ENCODE results near the gene TNFSF8.

The TNFSF8 gene

GRCh38 chr9:114880291-114880745 lies 50.1 kb downstream of the TNFSF8 start:
- H3K27ac ChIP-seq (ENCODE audit: low read depth, low read length) = no peak overlapping the region
- no peaks in the 10 kb centered on the region for H3K79me1 ChIP-seq (ENCODE audit: low read length)
- H3K23ac ChIP-seq (ENCODE audit: low read length) = no peak overlapping the region
- H3K4me1 ChIP-seq (ENCODE audit: control insufficient read depth in 1 of 2, insufficient read depth in 2 of 2, low read length in 2 of 2) = no peaks in the 10 kb centered on the region
- WGBS (ENCODE audit: extremely low coverage, insufficient coverage, insufficient read length) = no CpG with 5 or more reads among the region's 1 CpG
- no peak overlapping the region for H3K9ac ChIP-seq (ENCODE audit: low read length)
- no peak overlapping the region for H2AFZ ChIP-seq (ENCODE audit: insufficient read depth, low read length, poor library complexity)
- DNase-seq = no peak
- H4K91ac ChIP-seq (ENCODE audit: low read depth, low read length) = no peak overlapping the region
- H3K4me2 ChIP-seq (ENCODE audit: low read length) = no peak overlapping the region
- H3K4me3 ChIP-seq (ENCODE audit: low read depth, low read length) = no peak overlapping the region
- peaks cover 0 to 3% of the 10 kb centered on the region in 2 experiments for H3K36me3 ChIP-seq (ENCODE audit: control insufficient read depth in 1 of 2, insufficient read depth in 2 of 2, low read length in 2 of 2)
- no peak overlapping the region for H2BK12ac ChIP-seq (ENCODE audit: low read length)
- H3K9me3 ChIP-seq (ENCODE audit: insufficient read depth, low read depth, low read length) = peaks cover 4% of the 10 kb centered on the region
- no peaks in the 10 kb centered on the region for H3K27me3 ChIP-seq (ENCODE audit: insufficient read depth, low read length)
- no peak overlapping the region for H2BK120ac ChIP-seq (ENCODE audit: insufficient read depth, low read length, poor library complexity)
- H3K14ac ChIP-seq (ENCODE audit: low read length) = no peak overlapping the region
- H3K79me2 ChIP-seq (ENCODE audit: control insufficient read depth, insufficient read depth, low read length, poor library complexity) = no peaks in the 10 kb centered on the region
- H2AK5ac ChIP-seq (ENCODE audit: low read length) = no peak overlapping the region
- no peak overlapping the region for H4K8ac ChIP-seq (ENCODE audit: low read depth, low read length)
- H4K12ac ChIP-seq (ENCODE audit: low read depth, low read length) = no peak overlapping the region
- no peak overlapping the region for H3K18ac ChIP-seq (ENCODE audit: low read length)
- no peak overlapping the region for H3K4ac ChIP-seq (ENCODE audit: low read depth, low read length)
- H2BK5ac ChIP-seq (ENCODE audit: low read depth, low read length, poor library complexity) = no peak overlapping the region

DNA sequence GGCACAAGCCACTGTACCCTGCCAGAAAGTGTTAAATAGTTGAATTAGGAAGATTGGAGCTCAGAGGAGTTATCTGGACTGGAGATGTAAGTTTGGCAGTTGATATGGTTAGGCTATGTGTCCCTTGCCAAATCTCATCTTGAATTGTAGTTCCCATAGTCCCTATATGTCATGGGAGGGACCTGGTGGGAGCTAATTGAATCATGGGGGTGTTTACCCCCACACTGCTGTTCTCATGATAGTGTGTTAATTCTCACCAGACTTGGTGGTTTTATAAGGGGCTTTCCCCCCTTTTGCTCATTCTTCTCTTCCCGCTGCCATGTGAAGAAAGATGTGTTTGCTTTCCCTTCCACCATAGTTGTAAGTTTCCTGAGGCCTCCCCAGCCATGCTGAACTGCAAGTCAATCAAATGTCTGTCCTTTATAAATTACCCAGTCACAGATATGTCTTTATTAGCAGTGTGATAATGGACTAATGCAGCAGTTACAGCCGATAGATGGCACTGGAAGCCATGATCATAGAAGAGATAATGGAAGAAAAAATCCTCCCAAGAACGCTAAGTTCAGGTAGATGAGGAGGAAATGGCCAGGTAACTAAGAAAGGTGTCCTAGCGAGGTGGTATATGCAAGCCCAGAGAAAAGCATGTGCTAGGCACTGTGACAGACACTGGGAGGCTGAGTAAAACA lies 51.4 kb downstream of the TNFSF8 start:
- no peaks in the 10 kb centered on the region for H3K79me1 ChIP-seq (ENCODE audit: low read length)
- H3K4me2 ChIP-seq (ENCODE audit: low read length) = no peak overlapping the region
- DNase-seq = no peak
- H3K4ac ChIP-seq (ENCODE audit: low read depth, low read length) = no peak overlapping the region
- H3K23ac ChIP-seq (ENCODE audit: low read length) = peak overlapping the region; percentile 92
- peaks cover 0 to 3% of the 10 kb centered on the region in 2 experiments for H3K36me3 ChIP-seq (ENCODE audit: control insufficient read depth in 1 of 2, insufficient read depth in 2 of 2, low read length in 2 of 2)
- H3K9me3 ChIP-seq (ENCODE audit: insufficient read depth, low read depth, low read length) = peaks cover 4% of the 10 kb centered on the region
- no peak overlapping the region for H2AK5ac ChIP-seq (ENCODE audit: low read length)
- no peaks in the 10 kb centered on the region for H3K4me1 ChIP-seq (ENCODE audit: control insufficient read depth in 1 of 2, insufficient read depth in 2 of 2, low read length in 2 of 2)
- H3K27ac ChIP-seq (ENCODE audit: low read depth, low read length) = no peak overlapping the region
- H2BK12ac ChIP-seq (ENCODE audit: low read length) = no peak overlapping the region
- no peak overlapping the region for H4K8ac ChIP-seq (ENCODE audit: low read depth, low read length)
- no peak overlapping the region for H3K14ac ChIP-seq (ENCODE audit: low read length)
- H3K9ac ChIP-seq (ENCODE audit: low read length) = no peak overlapping the region
- no peaks in the 10 kb centered on the region for H3K79me2 ChIP-seq (ENCODE audit: control insufficient read depth, insufficient read depth, low read length, poor library complexity)
- no peak overlapping the region for H2BK5ac ChIP-seq (ENCODE audit: low read depth, low read length, poor library complexity)
- H4K12ac ChIP-seq (ENCODE audit: low read depth, low read length) = no peak overlapping the region
- H3K27me3 ChIP-seq (ENCODE audit: insufficient read depth, low read length) = no peaks in the 10 kb centered on the region
- no peak overlapping the region for H3K4me3 ChIP-seq (ENCODE audit: low read depth, low read length)
- H2BK120ac ChIP-seq (ENCODE audit: insufficient read depth, low read length, poor library complexity) = no peak overlapping the region
- no peak overlapping the region for H3K18ac ChIP-seq (ENCODE audit: low read length)
- no peak overlapping the region for H2AFZ ChIP-seq (ENCODE audit: insufficient read depth, low read length, poor library complexity)
- H4K91ac ChIP-seq (ENCODE audit: low read depth, low read length) = no peak overlapping the region
- WGBS (ENCODE audit: extremely low coverage, insufficient coverage, insufficient read length) = no CpG with 5 or more reads among the region's 4 CpGs

DNA sequence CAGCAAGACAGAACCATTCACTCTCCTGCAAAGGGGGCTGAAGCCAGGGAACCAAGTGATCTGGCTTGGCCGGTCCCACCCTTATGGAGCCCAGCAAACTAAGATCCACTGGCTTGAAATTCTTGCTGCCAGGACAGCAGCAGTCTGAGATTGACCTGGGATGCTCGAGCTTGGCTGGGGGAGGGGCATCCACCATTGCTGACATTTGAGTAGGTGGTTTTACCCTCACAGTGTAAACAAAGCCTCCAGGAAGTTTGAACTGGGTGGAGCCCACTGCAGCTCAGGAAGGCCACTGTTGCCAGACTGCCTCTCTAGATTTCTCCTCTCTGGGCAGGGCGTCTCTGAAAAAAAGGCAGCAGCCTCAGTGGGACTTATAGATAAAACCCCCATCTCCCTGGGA lies 60.5 kb downstream of the TNFSF8 start:
- Histone ChIP-seq H2AK5ac (ENCODE audit: low read length) (no peak overlapping the region), H3K23ac (ENCODE audit: low read length) (no peak overlapping the region), H2AFZ (ENCODE audit: insufficient read depth, low read length, poor library complexity) (peak overlapping the region; percentile 58), H3K18ac (ENCODE audit: low read length) (no peak overlapping the region), H3K4me2 (ENCODE audit: low read length) (no peak overlapping the region), H3K27ac (ENCODE audit: low read depth, low read length) (no peak overlapping the region), H4K91ac (ENCODE audit: low read depth, low read length) (peak overlapping the region; percentile 67), H3K9me3 (ENCODE audit: insufficient read depth, low read depth, low read length) (no peaks in the 10 kb centered on the region), H3K14ac (ENCODE audit: low read length) (peak overlapping the region; percentile 68), H2BK120ac (ENCODE audit: insufficient read depth, low read length, poor library complexity) (peak overlapping the region; percentile 24), H2BK5ac (ENCODE audit: low read depth, low read length, poor library complexity) (no peak overlapping the region), H4K8ac (ENCODE audit: low read depth, low read length) (peak overlapping the region; percentile 82), H3K36me3 (ENCODE audit: control insufficient read depth in 1 of 2, insufficient read depth in 2 of 2, low read length in 2 of 2) (no peaks in the 10 kb centered on the region), H3K4ac (ENCODE audit: low read depth, low read length) (no peak overlapping the region), H3K79me2 (ENCODE audit: control insufficient read depth, insufficient read depth, low read length, poor library complexity) (peaks cover 2% of the 10 kb centered on the region), H3K4me3 (ENCODE audit: low read depth, low read length) (no peak overlapping the region), H3K79me1 (ENCODE audit: low read length) (peaks cover 3% of the 10 kb centered on the region), H4K12ac (ENCODE audit: low read depth, low read length) (peak overlapping the region; percentile 64), H3K27me3 (ENCODE audit: insufficient read depth, low read length) (no peaks in the 10 kb centered on the region), H2BK12ac (ENCODE audit: low read length) (peak overlapping the region; percentile 15), H3K9ac (ENCODE audit: low read length) (no peak overlapping the region), H3K4me1 (ENCODE audit: control insufficient read depth in 1 of 2, insufficient read depth in 2 of 2, low read length in 2 of 2) (peaks cover 0 to 6% of the 10 kb centered on the region in 2 experiments)
- no CpG with 5 or more reads among the region's 3 CpGs for WGBS (ENCODE audit: extremely low coverage, insufficient coverage, insufficient read length)
- no peak for DNase-seq

DNA sequence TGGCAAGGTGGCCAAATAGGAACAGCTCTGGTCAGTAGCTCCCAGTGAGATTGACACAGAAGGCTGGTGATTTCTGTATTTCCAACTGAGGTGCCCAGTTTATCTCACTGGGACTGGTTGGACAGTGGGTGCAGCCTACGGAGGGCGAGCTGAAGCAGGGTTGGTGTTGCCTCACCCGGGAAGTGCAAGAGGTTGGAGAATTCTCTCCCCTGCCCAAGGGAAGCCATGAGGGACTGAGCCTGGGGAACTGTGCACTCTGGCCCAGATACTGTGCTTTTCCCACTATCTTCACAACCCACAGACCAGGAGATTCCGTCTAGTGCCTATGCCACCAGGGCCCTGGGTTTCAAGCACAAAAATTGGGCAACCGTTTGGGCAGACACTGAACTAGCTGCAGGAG lies 61.0 kb downstream of the TNFSF8 start:
- no CpG with 5 or more reads among the region's 5 CpGs for WGBS (ENCODE audit: extremely low coverage, insufficient coverage, insufficient read length)
- Histone ChIP-seq H4K8ac (ENCODE audit: low read depth, low read length) (peak overlapping the region; percentile 62), H3K4me2 (ENCODE audit: low read length) (no peak overlapping the region), H3K79me1 (ENCODE audit: low read length) (peaks cover 3% of the 10 kb centered on the region), H4K91ac (ENCODE audit: low read depth, low read length) (no peak overlapping the region), H3K18ac (ENCODE audit: low read length) (peak overlapping the region; percentile 25), H3K36me3 (ENCODE audit: control insufficient read depth in 1 of 2, insufficient read depth in 2 of 2, low read length in 2 of 2) (no peaks in the 10 kb centered on the region), H3K9ac (ENCODE audit: low read length) (no peak overlapping the region), H2BK12ac (ENCODE audit: low read length) (peak overlapping the region; percentile 44), H3K79me2 (ENCODE audit: control insufficient read depth, insufficient read depth, low read length, poor library complexity) (peaks cover 2% of the 10 kb centered on the region), H2AK5ac (ENCODE audit: low read length) (peak overlapping the region; percentile 12), H3K4me3 (ENCODE audit: low read depth, low read length) (no peak overlapping the region), H3K4ac (ENCODE audit: low read depth, low read length) (no peak overlapping the region), H4K12ac (ENCODE audit: low read depth, low read length) (no peak overlapping the region), H2BK5ac (ENCODE audit: low read depth, low read length, poor library complexity) (no peak overlapping the region), H2BK120ac (ENCODE audit: insufficient read depth, low read length, poor library complexity) (peak overlapping the region; percentile 69), H3K9me3 (ENCODE audit: insufficient read depth, low read depth, low read length) (no peaks in the 10 kb centered on the region), H3K27ac (ENCODE audit: low read depth, low read length) (no peak overlapping the region), H3K4me1 (ENCODE audit: control insufficient read depth in 1 of 2, insufficient read depth in 2 of 2, low read length in 2 of 2) (peaks cover 0 to 6% of the 10 kb centered on the region in 2 experiments), H3K27me3 (ENCODE audit: insufficient read depth, low read length) (no peaks in the 10 kb centered on the region), H3K14ac (ENCODE audit: low read length) (peak overlapping the region; percentile 50), H3K23ac (ENCODE audit: low read length) (no peak overlapping the region), H2AFZ (ENCODE audit: insufficient read depth, low read length, poor library complexity) (no peak overlapping the region)
- DNase-seq = no peak
